Measurements from ENCODE around the gene ZNF407.

GRCh38 chr18:75003764-75004690, 406.4 kb downstream of the ZNF407 start:
- no peak for TF ChIP-seq ZNF563 (CRISPR knock-in tag; IDR thresholded peaks at IDR 0.05)
- TF ChIP-seq ZMYM3 (CRISPR knock-in tag; IDR thresholded peaks at IDR 0.05): no peak
- TF ChIP-seq CSRNP2 (CRISPR knock-in tag; conservative IDR thresholded peaks at IDR 0.05; ENCODE audit: low read depth): no peak
- TF ChIP-seq FOXP1 (IDR thresholded peaks at IDR 0.05): no peak
- no peak for TF ChIP-seq FOXP1 (CRISPR knock-in tag; IDR thresholded peaks at IDR 0.05)
- no peak for TF ChIP-seq CTCF (CRISPR knock-in tag; IDR thresholded peaks at IDR 0.05)
- TF ChIP-seq SETDB1 (CRISPR knock-in tag; IDR thresholded peaks at IDR 0.05; ENCODE audit: borderline replicate concordance): no peak
- no peak for TF ChIP-seq TP53 (CRISPR knock-in tag; conservative IDR thresholded peaks at IDR 0.05)
- no peak for TF ChIP-seq RAD21 (CRISPR knock-in tag; IDR thresholded peaks at IDR 0.05)
- no peak for TF ChIP-seq ZNF530 (CRISPR knock-in tag; IDR thresholded peaks at IDR 0.05; ENCODE audit: low read depth)
- no peak for TF ChIP-seq PATZ1 (CRISPR knock-in tag; IDR thresholded peaks at IDR 0.05)
- no peak for TF ChIP-seq CHD2 (IDR thresholded peaks at IDR 0.05; ENCODE audit: low read depth, low read length)
- no peak for TF ChIP-seq GRHL1 (CRISPR knock-in tag; conservative IDR thresholded peaks at IDR 0.05)
